Parietal lobe (tissue), 1 donor: ENCODE results near the gene TDP1. TPM values are rescaled to one million over a fixed set of nuclear protein-coding genes. Genes with fewer than 3 reads are reported as not detected.

ENCODE experiments used
- total RNA-seq: library from RNA; depleted of rRNA; stranded (reverse); fragments of >200 nt; gene quantifications from one replicate; pipeline ENCODE4 v1.2.3, GENCODE V29; 2014

The TDP1 gene
- 45.1 TPM for total RNA-seq

DNA sequence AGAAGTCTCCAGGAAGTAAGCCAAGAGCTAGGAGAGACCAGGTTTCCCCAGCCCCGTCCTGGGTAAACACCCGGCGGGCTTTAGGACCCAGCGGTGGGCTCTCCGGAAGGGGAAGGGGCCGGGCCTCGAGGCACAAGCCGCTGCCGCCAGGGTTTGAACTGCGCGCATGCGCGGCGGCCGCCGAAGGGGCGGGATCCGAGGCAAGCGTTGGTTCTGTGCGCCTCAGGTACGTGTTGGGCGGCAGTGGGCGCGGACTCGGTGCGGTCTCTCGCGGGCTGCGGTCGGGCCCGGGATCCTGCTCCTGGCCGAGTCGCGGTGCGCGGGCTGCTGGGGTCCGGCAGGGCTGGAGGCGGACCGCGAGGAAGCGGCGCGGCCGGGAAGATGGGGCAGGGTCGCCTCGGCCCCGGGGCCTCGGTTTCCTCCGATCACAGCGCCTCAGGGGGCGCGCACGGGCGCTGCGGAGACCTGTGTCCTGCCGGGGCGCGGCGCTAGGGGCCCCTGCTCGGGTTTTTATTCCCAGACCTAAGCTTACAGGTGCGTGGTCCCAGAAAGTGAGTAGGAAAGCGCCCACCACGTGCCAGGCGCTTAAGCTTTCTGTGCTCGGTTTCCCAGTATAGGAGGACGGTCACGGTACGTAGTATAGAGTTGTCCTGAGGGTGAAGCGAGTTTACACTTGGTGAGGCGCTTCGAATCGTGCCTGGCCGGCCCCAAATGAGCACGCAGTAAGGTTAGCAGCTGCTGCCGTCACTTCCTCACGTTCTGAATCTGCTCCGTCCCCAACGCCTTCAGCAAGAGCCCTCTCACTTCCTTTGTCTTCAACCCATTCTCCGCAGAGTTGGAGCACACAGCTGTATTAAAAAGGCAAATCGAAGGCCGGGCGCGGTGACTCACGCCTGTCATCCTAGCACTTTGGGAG is at the start of gene TDP1:
Gene TDP1, plus strand, starts transcription at position 183 of the 916 bp plus-strand sequence. CDS start 7,188 bp downstream, outside the sequence.

DNA sequence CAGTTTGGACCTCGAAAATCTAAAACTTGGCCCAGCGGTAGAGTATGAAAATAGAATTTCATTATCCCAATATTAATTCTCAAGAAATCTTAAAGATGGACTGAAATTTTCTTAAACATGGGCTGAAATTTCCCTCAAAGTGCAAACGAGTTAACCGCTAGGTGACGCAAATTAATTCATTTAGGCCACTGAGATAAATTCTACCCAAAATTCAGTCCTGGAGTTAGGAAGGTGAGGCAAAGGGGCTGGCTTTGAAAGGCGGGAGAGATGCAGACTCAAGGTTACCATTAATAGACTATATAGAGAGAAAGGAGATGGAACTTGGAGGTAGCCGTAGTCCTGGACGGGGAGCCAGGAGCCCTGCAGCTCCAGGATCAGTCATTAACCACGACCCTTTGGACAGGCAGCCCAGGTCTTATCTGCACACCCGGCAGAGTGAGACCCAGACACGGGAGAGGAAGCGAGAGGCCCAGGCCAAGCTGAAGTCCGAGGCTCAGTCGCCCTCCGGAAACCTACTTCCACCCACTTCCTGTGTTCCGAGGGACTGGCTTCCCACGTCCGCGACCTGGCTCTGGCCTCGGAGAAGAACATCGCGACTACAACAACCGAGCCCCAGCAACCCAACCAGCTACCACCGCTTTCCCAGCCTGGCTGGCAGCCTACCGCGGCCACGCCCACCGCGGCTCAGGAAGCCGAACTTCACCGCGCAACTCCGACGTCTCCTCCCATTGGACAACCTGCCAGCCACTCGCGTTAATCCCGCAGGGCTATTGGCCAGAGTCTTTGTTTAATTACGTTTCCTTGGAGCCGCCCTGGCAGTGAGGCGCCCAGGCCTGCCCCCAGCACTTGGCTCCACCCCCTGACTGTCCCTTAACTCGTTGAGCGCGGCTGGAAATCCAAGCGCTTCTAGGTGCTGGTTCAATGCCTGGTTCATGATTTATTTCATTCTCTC is 1.4 kb upstream of the TDP1 start, which contains the start of gene EFCAB11:
Gene EFCAB11, minus strand, starts transcription at position 661 of the 952 bp plus-strand sequence. Its CDS starts 70 bp downstream, at position 591.

DNA sequence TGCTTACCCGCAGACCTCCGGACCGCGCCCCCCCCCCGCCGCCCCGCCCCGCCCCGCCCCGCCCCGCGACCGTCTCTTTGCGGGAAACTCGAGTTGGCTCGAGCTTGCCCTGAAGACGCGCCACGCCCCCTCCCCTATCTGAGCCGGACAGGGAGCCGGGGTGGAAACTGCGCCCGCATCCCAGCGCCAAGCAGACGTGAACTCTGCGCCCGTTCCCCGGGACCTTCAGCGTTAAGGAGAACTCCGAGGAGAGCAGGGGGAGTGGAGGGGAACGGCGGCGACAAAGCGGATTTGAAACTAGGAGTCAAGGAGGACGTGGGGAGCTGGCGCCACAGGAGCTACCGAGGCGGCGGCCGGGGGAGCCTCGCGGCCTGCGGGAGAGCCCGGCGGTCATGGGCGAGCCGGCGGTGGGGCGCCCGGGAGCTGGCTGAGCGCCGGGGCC is 106.0 kb downstream of the TDP1 start, which contains the start of gene KCNK13:
Gene KCNK13, plus strand, starts transcription at position 310 of the 442 bp plus-strand sequence. CDS start 212 bp downstream, outside the sequence.

Other genes with a start within 250 kb of the TDP1 start
- 7.2 TPM for gene EFCAB11, start 1.2 kb upstream of the TDP1 start, total RNA-seq
- gene KCNK13, start 106.1 kb downstream of the TDP1 start, total RNA-seq, result 0.31 TPM